NB4 (cell line): ENCODE data around the gene MMAA.

ENCODE experiments used
- CTCF ChIP-seq: IDR thresholded peaks from one replicate; pipeline ENCODE4 v1.5.1; 2012; ENCODE audit warnings: low read depth, low read length
- MAX ChIP-seq: IDR thresholded peaks from 2 replicates; pipeline ENCODE4 v1.6.1; 2011; ENCODE audit warnings: low read depth, low read length
- MYC ChIP-seq: IDR thresholded peaks from 2 replicates; pipeline ENCODE4 v1.6.1; 2011; ENCODE audit warnings: low read depth, low read length
- POLR2A ChIP-seq: IDR thresholded peaks from 2 replicates; pipeline ENCODE4 v1.6.1; 2011; ENCODE audit warnings: mild to moderate bottlenecking; ENCODE audit not compliant: insufficient read length; ENCODE audit errors: extremely low read depth

DNA sequence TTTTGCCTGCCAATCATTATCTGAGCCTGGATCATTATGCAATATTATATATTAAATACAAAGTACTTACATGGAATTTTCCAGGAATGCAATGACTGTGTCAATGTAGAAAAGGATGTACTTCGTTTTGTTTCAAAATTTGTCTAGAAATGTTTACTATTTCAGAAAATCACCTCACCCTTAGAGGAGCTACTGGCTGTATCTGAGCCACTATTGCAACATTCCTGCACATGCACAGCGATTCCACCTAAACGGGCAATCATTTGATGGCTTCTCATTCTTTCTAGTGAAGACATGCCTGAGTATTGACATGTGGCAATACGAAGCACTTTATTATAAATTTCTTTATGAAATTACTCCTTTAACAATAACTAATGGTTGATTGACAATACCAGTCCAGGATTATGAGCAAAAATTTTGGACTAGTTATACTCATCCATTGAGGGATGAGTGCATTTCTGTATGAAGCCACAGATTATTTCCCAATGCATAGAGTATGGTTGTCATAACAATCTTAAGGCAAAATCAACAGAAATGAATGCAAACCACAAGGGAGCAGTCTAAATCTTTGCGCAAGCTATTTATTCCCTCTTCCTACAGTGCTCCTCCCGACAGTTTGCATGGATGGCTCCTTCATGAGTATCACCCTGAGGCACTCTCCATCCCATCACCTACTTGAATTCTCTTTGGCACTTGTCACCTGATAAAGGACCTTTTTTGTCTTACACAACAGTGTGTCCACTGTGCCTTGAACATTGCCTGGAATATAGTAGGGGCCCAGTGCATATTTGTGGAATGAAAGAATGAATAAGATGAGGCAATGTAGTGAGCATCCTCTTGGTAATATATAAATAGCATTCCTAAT lies 35.8 kb upstream of the MMAA start:
- TF ChIP-seq MYC (no peak), CTCF (no peak), POLR2A (no peak), MAX (no peak)
